ENCODE data around the gene RELA.

DNA sequence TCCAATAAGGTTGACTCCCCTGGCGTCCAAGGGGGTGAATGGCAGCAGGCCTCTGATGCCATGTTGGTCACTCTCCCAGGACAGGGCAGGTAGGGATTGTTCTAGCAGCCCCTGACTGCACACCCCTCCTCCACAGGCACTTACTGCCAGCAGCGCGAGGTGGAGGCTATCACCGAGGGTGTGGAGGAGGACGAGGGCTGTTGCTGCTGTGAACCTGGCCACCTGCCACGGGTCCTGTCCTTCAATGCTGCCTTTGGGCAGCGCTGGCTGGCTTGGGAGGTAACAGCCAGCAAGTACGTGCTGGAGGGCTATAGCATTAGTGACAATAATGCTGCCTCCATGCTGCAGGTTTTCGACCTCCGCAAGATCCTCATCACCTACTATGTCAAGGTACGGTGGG is 32.5 kb downstream of the RELA start:
- TF ChIP-seq POLR2A (IDR thresholded peaks at IDR 0.05; ENCODE audit: insufficient read depth in 1 of 2, low read depth in 2 of 2, low read length in 2 of 2), result no peak
- TF ChIP-seq, protein P1, sequence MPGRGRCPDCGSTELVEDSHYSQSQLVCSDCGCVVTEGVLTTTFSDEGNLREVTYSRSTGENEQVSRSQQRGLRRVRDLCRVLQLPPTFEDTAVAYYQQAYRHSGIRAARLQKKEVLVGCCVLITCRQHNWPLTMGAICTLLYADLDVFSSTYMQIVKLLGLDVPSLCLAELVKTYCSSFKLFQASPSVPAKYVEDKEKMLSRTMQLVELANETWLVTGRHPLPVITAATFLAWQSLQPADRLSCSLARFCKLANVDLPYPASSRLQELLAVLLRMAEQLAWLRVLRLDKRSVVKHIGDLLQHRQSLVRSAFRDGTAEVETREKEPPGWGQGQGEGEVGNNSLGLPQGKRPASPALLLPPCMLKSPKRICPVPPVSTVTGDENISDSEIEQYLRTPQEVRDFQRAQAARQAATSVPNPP (CRISPR knock-in tag; IDR thresholded peaks at IDR 0.05), result no peak
- no peak for TF ChIP-seq SAP130 (CRISPR knock-in tag; IDR thresholded peaks at IDR 0.05; ENCODE audit: low read depth)
- TF ChIP-seq, protein P2, sequence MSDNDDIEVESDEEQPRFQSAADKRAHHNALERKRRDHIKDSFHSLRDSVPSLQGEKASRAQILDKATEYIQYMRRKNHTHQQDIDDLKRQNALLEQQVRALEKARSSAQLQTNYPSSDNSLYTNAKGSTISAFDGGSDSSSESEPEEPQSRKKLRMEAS (IDR thresholded peaks at IDR 0.05), result no peak
- TF ChIP-seq CBX2 (IDR thresholded peaks at IDR 0.05; ENCODE audit: low read depth, low read length), result no peak
- TF ChIP-seq CBX2 (CRISPR knock-in tag; IDR thresholded peaks at IDR 0.05; ENCODE audit: low read depth), result no peak
- TF ChIP-seq, protein P3, sequence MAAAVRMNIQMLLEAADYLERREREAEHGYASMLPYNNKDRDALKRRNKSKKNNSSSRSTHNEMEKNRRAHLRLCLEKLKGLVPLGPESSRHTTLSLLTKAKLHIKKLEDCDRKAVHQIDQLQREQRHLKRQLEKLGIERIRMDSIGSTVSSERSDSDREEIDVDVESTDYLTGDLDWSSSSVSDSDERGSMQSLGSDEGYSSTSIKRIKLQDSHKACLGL (CRISPR knock-in tag; IDR thresholded peaks at IDR 0.05), result no peak
- TF ChIP-seq, protein P4, sequence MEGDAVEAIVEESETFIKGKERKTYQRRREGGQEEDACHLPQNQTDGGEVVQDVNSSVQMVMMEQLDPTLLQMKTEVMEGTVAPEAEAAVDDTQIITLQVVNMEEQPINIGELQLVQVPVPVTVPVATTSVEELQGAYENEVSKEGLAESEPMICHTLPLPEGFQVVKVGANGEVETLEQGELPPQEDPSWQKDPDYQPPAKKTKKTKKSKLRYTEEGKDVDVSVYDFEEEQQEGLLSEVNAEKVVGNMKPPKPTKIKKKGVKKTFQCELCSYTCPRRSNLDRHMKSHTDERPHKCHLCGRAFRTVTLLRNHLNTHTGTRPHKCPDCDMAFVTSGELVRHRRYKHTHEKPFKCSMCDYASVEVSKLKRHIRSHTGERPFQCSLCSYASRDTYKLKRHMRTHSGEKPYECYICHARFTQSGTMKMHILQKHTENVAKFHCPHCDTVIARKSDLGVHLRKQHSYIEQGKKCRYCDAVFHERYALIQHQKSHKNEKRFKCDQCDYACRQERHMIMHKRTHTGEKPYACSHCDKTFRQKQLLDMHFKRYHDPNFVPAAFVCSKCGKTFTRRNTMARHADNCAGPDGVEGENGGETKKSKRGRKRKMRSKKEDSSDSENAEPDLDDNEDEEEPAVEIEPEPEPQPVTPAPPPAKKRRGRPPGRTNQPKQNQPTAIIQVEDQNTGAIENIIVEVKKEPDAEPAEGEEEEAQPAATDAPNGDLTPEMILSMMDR (CRISPR knock-in tag; IDR thresholded peaks at IDR 0.05), result no peak
- TF ChIP-seq ZNF30 (CRISPR knock-in tag; IDR thresholded peaks at IDR 0.05), result no peak

Measured in HepG2 (cell line).